Subcutaneous adipose tissue (tissue), 4 donors: ENCODE measurements around the gene NVL. TPM values are rescaled to one million over a fixed set of nuclear protein-coding genes. Genes with fewer than 3 reads are reported as not detected.

Experiments
- total RNA-seq, 4 donors: library from RNA; depleted of rRNA; stranded (reverse); fragments of >200 nt; gene quantifications; one replicate each; pipeline ENCODE4 v1.1.0, GENCODE V29; 2016
- TF ChIP-seq, protein P1 (sequence below): fragments of 450-650 bp; IDR thresholded peaks from one replicate; pipeline ENCODE4 v1.5.1; 2016; ENCODE audit warnings: low read depth, mild to moderate bottlenecking, control low read depth, antibody characterized with exemption, moderate library complexity

The NVL gene
- total RNA-seq: 10 to 100 TPM; 18.9 to 43.3 (median 28.2) TPM

DNA sequence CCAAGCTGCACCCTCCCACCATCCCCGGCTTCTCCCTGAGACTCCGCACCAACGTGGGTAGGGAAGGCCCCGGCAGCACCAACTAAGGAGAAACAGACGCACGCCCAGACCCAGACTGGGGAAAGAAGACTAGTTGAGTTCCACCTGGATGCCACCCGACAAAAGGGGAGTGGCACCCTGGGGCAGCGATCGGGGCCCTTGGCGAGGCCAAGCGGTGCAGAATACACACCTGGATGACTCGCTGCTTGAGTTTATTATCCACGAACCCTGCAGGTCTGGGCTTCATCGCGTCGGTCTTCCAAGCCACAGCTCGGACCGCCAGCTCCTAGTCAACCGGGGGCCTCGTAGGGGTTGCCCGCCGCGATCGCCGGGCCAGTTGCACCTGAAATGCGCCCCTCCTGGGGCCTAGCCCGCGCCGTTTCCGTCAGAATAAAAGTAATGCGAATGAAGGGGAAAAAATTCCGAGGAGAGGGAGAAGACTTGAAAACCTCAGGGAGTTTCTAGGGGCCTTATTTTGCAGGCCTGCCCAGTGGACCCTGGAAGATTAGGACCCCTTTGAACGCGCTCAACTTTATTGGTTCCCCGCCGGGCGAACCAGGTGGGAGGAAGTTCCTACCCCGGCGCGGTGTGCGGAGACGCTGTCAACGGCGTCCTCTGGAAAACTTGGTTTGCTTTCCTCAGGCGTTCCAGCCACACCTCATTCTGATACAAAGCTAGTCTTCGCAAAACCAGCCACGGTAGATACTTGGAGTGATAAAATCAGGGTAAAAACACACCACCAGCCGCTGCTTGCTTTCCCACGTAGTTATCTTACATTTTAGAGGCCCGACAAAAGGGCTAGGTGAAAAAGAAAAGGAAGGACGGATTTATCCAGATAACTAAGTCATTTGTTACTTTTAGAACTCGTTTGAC, at the start of gene NVL:
Gene NVL (minus strand): TSS at position 331 of the 912 bp plus-strand sequence. CDS start 45 bp downstream, at position 286.
- TF ChIP-seq, protein P1, sequence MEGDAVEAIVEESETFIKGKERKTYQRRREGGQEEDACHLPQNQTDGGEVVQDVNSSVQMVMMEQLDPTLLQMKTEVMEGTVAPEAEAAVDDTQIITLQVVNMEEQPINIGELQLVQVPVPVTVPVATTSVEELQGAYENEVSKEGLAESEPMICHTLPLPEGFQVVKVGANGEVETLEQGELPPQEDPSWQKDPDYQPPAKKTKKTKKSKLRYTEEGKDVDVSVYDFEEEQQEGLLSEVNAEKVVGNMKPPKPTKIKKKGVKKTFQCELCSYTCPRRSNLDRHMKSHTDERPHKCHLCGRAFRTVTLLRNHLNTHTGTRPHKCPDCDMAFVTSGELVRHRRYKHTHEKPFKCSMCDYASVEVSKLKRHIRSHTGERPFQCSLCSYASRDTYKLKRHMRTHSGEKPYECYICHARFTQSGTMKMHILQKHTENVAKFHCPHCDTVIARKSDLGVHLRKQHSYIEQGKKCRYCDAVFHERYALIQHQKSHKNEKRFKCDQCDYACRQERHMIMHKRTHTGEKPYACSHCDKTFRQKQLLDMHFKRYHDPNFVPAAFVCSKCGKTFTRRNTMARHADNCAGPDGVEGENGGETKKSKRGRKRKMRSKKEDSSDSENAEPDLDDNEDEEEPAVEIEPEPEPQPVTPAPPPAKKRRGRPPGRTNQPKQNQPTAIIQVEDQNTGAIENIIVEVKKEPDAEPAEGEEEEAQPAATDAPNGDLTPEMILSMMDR: no peak

DNA sequence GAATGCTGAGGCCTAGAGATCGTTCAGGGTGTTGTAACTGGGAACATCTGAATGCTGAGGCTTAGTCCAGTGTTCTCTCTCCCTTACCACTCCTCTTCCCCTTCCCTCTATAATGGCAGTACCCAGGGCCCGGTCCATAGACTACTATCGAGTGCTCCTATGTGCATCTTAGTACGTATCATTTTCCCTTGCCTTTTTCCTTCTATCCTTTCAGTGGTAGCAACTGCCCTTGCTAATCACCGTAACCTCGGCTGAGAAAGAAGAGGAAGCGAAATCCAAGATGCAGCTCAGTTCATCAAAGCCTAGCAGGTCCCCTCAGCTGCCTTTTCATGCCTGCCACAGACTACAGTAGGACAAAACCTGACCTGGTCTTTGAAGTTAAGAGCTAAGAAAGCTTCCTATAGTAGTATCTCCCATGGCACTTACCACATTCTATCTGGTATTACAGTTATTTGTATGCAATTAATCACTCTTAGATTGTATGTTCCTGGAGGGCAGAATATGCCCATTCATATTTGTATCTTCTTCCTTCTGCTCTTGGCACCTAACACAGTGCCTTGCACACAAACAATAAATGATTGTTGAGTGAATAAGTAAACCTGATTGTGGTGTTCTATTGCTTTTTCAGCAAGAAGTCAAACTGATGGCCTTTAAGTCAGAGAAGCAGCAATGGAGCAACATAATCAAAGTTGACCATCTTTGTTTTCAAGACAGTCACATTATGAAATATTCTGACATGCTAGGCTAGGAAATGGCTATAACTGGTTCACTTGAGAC, 49.1 kb upstream of the NVL start:
- TF ChIP-seq, protein P1: no peak

DNA sequence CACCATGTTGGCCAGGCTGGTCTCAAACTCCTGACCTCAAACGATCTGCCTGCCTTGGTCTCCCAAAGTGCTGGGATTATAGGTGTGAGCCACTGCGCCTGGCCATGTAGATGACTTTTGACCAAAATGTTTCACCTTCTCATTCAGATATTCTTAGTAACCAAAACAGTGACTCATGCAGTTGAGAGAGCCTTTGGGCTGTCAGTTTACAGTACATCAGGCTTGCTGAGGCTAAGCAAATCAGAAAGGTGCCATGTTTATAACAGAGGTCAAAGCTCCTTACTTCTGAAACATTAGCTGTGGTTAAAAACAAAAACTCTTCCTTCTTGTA, 47.7 kb upstream of the NVL start:
- TF ChIP-seq, protein P1: no peak

DNA sequence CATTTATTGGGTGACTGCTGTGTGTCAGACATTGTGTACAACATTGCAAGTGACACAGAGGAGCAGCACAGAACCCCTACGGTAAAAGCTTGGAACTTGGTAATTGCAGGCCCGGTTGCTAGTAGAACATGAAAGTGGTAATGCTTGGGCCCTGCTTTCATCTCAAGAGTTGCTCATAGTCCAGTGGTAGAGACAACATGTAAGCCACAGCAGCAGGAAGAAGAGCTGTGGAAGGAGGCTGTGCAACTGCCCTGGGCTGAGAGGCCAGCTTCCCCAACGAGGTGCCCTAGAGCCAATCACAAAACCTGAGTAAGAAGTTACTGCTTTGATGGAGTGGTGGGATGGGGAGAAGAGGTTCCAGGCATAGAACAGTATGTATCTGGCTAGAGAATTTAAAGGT, 45.1 kb upstream of the NVL start:
- TF ChIP-seq, protein P1: no peak

DNA sequence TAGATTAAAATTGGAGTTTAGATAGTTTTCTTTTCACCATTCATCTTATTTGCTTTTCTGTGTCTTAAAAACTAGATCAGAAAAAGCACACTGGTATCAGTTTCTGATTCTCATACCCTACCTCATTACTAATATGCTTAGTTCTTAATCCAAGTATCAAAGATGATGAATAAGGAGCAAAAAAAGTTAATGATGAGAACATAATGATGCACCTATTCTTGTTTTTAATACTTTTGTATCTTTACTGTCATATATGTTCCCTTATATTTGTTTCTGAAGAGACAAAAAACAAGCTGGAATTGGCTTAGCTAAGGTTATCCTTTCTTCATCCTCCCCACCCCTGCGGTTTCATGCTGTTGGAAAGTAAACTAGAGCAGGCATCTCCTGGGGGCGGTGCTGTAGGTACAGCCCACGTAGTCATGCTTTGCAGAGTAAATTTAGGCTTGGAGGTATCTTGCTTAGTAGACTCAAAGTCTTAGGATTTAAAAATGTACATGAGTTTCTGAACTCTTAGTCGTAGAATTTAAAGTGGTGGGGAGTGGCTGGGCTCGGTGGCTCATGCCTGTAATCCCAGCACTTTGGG, 43.1 kb upstream of the NVL start:
- TF ChIP-seq, protein P1: no peak

DNA sequence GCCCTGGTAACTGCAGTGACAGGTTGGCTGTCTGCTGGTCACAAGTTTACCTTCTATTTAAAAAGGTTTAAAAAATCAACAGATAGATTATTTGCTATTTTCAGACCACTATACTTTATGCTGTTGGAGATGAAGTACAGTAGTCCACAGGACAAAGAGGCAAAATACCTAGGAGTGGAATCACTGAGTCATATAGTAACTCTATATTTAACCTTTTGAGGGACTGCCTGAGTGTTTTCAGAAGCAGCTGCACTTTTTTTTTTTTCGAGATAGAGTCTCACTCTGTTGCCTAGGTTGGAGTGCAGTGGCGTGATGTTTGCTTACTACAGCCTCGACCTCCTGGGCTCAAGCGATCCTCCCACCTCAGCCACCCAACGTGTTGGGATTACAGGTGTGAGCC, 38.4 kb upstream of the NVL start:
- TF ChIP-seq, protein P1: no peak

DNA sequence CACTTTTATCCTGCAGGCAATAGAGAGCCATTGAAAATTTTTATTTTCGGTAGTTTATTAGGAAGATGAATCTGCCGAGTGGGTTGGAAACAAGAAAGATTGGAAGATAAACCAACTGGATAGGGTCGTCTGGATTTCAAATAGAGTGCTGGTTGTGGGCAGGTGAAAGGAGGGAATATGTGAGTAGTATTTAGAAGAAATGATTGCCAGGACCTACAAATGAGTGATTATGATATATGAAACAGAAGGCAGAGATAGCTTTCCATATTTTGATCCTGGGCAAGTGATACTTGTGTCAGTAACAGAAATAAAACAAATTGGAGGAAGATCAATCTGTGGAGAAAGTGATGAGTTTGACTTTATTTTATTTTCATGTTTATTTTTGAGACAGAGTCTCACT, 29.2 kb upstream of the NVL start:
- TF ChIP-seq, protein P1: no peak
